H1 (cell line): ENCODE results near the gene TXNRD3. TPM values are rescaled to one million over a fixed set of nuclear protein-coding genes. Genes with fewer than 3 reads are reported as not detected.

ENCODE experiments used
- CTCF ChIA-PET: fragments of 300-600 bp; sonication (Branson Sonifier 250); formaldehyde crosslinking; loops from one replicate; lab custom pipeline; 2021; ENCODE audit not compliant: partially characterized antibody; lab: Charles Lee
- POLR2A ChIA-PET: fragments of 300-600 bp; sonication (Branson Sonifier 250); formaldehyde crosslinking; loops from one replicate; lab custom pipeline; 2021; ENCODE audit warnings: inconsistent platforms; ENCODE audit not compliant: partially characterized antibody; lab: Charles Lee
- DNase-seq, 2 experiments: peaks; one replicate each; pipeline versions ENCODE4 v3.0.0 to v3.0.0-alpha.2; 2010 to 2022; ENCODE audit warnings: low spot score in 2 of 2, low read depth in 1 of 2, mixed read lengths in 1 of 2
- FAIRE-seq: peaks from 2 replicates; lab custom pipeline; 2011; peaks lifted over from hg19 to GRCh38; lab: Jason Lieb, UNC
- H2AFZ ChIP-seq: 2 replicates; pipeline ENCODE4 v1.8.1; 2012; ENCODE audit warnings: low read length, inconsistent platforms
- H2AK5ac ChIP-seq: 2 replicates; pipeline ENCODE4 v1.6.1; 2013; ENCODE audit warnings: low read depth, low read length
- H2BK120ac ChIP-seq: replicated peaks from 2 replicates; pipeline ENCODE3; 2013; ENCODE audit warnings: low read depth, low read length, inconsistent platforms
- H2BK12ac ChIP-seq: 2 replicates; pipeline ENCODE4 v1.6.1; 2013; ENCODE audit warnings: low read depth, low read length
- H2BK15ac ChIP-seq: 2 replicates; pipeline ENCODE4 v1.6.1; 2013; ENCODE audit warnings: low read length
- H2BK20ac ChIP-seq: 2 replicates; pipeline ENCODE4 v1.6.1; 2013; ENCODE audit warnings: low read length
- H2BK5ac ChIP-seq: 2 replicates; pipeline ENCODE4 v1.6.1; 2013; ENCODE audit warnings: low read depth, low read length
- H3K14ac ChIP-seq: 2 replicates; pipeline ENCODE4 v1.6.1; 2013; ENCODE audit warnings: inconsistent platforms; ENCODE audit not compliant: insufficient read length
- H3K18ac ChIP-seq: 2 replicates; pipeline ENCODE4 v1.6.1; 2013; ENCODE audit warnings: low read length; ENCODE audit errors: extremely low read depth
- H3K23ac ChIP-seq: 2 replicates; pipeline ENCODE4 v1.6.1; 2013; ENCODE audit warnings: inconsistent platforms; ENCODE audit not compliant: insufficient read length
- H3K23me2 ChIP-seq: 2 replicates; pipeline ENCODE4 v1.6.1; 2013; ENCODE audit warnings: low read depth, low read length
- H3K27ac ChIP-seq: 2 replicates; pipeline ENCODE4 v1.6.1; 2011; ENCODE audit warnings: low read depth, low read length, inconsistent platforms
- H3K27me3 ChIP-seq, 4 experiments: replicated peaks in 1 of 4; 1 replicate in 1 of 4; 2 replicates in 3 of 4; pipeline versions ENCODE4 v1.6.1 to v1.8.1; 2011 to 2013; ENCODE audit warnings: low read length in 3 of 4, mild to moderate bottlenecking in 3 of 4, inconsistent platforms in 2 of 4, mixed read lengths in 2 of 4, moderate library complexity in 1 of 4; ENCODE audit not compliant: control insufficient read depth in 3 of 4, insufficient read depth in 3 of 4; ENCODE audit errors: extremely low read depth in 1 of 4
- H3K36me3 ChIP-seq, 4 experiments: 2 replicates each; pipeline versions ENCODE4 v1.6.1 to v1.8.1; 2011 to 2013; ENCODE audit warnings: mild to moderate bottlenecking in 4 of 4, low read length in 3 of 4, moderate library complexity in 2 of 4, control low read depth in 1 of 4, inconsistent platforms in 1 of 4; ENCODE audit not compliant: insufficient read depth in 4 of 4, control insufficient read depth in 2 of 4
- H3K4ac ChIP-seq: replicated peaks from 2 replicates; pipeline ENCODE3; 2013; ENCODE audit warnings: low read length, low read depth, mixed read lengths, inconsistent platforms; ENCODE audit not compliant: insufficient read length
- H3K4me1 ChIP-seq, 4 experiments: replicated peaks in 1 of 4; 1 replicate in 1 of 4; 2 replicates in 3 of 4; pipeline versions ENCODE4 v1.6.1 to v1.8.1; 2011 to 2013; ENCODE audit warnings: low read length in 3 of 4, inconsistent platforms in 2 of 4, mixed read lengths in 1 of 4; ENCODE audit not compliant: insufficient read depth in 4 of 4, control insufficient read depth in 3 of 4
- H3K4me2 ChIP-seq, 2 experiments: 2 replicates each; pipeline versions ENCODE4 v1.6.1 to v1.8.1; 2011 to 2013; ENCODE audit warnings: low read depth in 2 of 2, low read length in 2 of 2, control low read depth in 1 of 2, inconsistent platforms in 1 of 2, mild to moderate bottlenecking in 1 of 2; ENCODE audit not compliant: insufficient read depth in 1 of 2
- H3K4me3 ChIP-seq, 4 experiments: fragments of 200-600, 300-600 bp in 1 of 4; sonication (generic), shearing (Covaris generic), sonication (Bioruptor Twin) in 1 of 4; 2 replicates each; pipeline versions ENCODE4 v1.5.1 to v1.8.1; 2011 to 2016; ENCODE audit warnings: low read length in 4 of 4, low read depth in 3 of 4, control low read depth in 2 of 4, inconsistent platforms in 2 of 4, mild to moderate bottlenecking in 2 of 4, mixed read lengths in 1 of 4, moderate library complexity in 1 of 4; ENCODE audit not compliant: insufficient read depth in 2 of 4; ENCODE audit errors: extremely low read depth in 1 of 4
- H3K56ac ChIP-seq: replicated peaks from 2 replicates; pipeline ENCODE3; 2013; ENCODE audit warnings: low read depth, mild to moderate bottlenecking, mixed read lengths, low read length, inconsistent platforms; ENCODE audit not compliant: insufficient read length
- H3K79me1 ChIP-seq: 2 replicates; pipeline ENCODE4 v1.6.1; 2013; ENCODE audit warnings: low read depth, low read length, control low read depth
- H3K79me2 ChIP-seq, 2 experiments: 2 replicates each; pipeline versions ENCODE4 v1.6.1 to v1.8.1; 2012 to 2013; ENCODE audit warnings: low read length in 2 of 2, mild to moderate bottlenecking in 2 of 2, inconsistent platforms in 1 of 2; ENCODE audit not compliant: insufficient read depth in 2 of 2, control insufficient read depth in 1 of 2
- H3K9ac ChIP-seq, 4 experiments: replicated peaks in 1 of 4; 1 replicate in 1 of 4; 2 replicates in 3 of 4; pipeline versions ENCODE4 v1.6.1 to v1.8.1; 2011 to 2013; ENCODE audit warnings: low read depth in 3 of 4, low read length in 3 of 4, control low read depth in 2 of 4, mild to moderate bottlenecking in 2 of 4, moderate library complexity in 2 of 4, inconsistent platforms in 1 of 4; ENCODE audit errors: extremely low read depth in 1 of 4
- H3K9me3 ChIP-seq, 2 experiments: 2 replicates each; pipeline versions ENCODE4 v1.6.1 to v1.8.1; 2012 to 2013; ENCODE audit warnings: mild to moderate bottlenecking in 2 of 2, moderate library complexity in 2 of 2, control low read depth in 1 of 2, inconsistent platforms in 1 of 2, low read depth in 1 of 2, low read length in 1 of 2, mixed read lengths in 1 of 2; ENCODE audit not compliant: insufficient read depth in 2 of 2
- H4K20me1 ChIP-seq, 2 experiments: replicated peaks in 1 of 2; 2 replicates each; pipeline versions ENCODE3 to v1.8.1; 2011 to 2013; ENCODE audit warnings: inconsistent platforms in 2 of 2, low read length in 2 of 2, mild to moderate bottlenecking in 1 of 2; ENCODE audit not compliant: insufficient read depth in 2 of 2, control insufficient read depth in 1 of 2
- H4K5ac ChIP-seq: 2 replicates; pipeline ENCODE4 v1.6.1; 2013; ENCODE audit warnings: low read length, low read depth, mixed read lengths, inconsistent platforms; ENCODE audit not compliant: insufficient read length
- H4K8ac ChIP-seq: 2 replicates; pipeline ENCODE4 v1.8.0; 2013; ENCODE audit warnings: mild to moderate bottlenecking, moderate library complexity, low read length, inconsistent platforms; ENCODE audit not compliant: insufficient read depth; ENCODE audit errors: extremely low read depth
- H4K91ac ChIP-seq: replicated peaks from 2 replicates; pipeline ENCODE3; 2013; ENCODE audit warnings: low read length, mixed read lengths, inconsistent platforms; ENCODE audit not compliant: insufficient read length
- CBX5 ChIP-seq: fragments of 300-800, 300-1000 bp; sonication (generic); IDR thresholded peaks from 2 replicates; pipeline ENCODE4 v1.7.1; 2016; ENCODE audit warnings: antibody characterized with exemption, low read length, low read depth
- CBX8 ChIP-seq: fragments of 300-800, 300-1000 bp; sonication (generic); IDR thresholded peaks from 2 replicates; pipeline ENCODE4 v1.7.1; 2016; ENCODE audit warnings: low read depth, low read length, borderline replicate concordance
- HDAC2 ChIP-seq, 2 experiments: fragments of 300-600 bp in 1 of 2; sonication (generic) in 1 of 2; IDR thresholded peaks; 2 replicates each; pipeline ENCODE4 v1.6.1; 2011 to 2012; ENCODE audit warnings: low read depth in 2 of 2, low read length in 2 of 2, mild to moderate bottlenecking in 2 of 2, moderate library complexity in 2 of 2, borderline replicate concordance in 1 of 2, inconsistent platforms in 1 of 2
- KDM5A ChIP-seq: fragments of 200-600 bp; IDR thresholded peaks from 2 replicates; pipeline ENCODE4 v1.7.1; 2012; ENCODE audit warnings: mild to moderate bottlenecking, low read length, inconsistent platforms, mixed read lengths
- MAFK ChIP-seq: IDR thresholded peaks from 2 replicates; pipeline ENCODE4 v1.6.1; 2012; ENCODE audit warnings: low read depth, mild to moderate bottlenecking, improper control_type of control experiment, low read length
- NRF1 ChIP-seq: IDR thresholded peaks from 2 replicates; pipeline ENCODE4 v1.6.1; 2011; ENCODE audit warnings: mild to moderate bottlenecking, low read depth, low read length, improper control_type of control experiment
- POU5F1 ChIP-seq: IDR thresholded peaks from 2 replicates; pipeline ENCODE4 v1.6.1; 2011; ENCODE audit warnings: low read depth, mild to moderate bottlenecking, low read length, moderate library complexity
- SIRT6 ChIP-seq: IDR thresholded peaks from one replicate; pipeline ENCODE4 v1.7.1; 2012; ENCODE audit warnings: low read length, inconsistent platforms
- SIX5 ChIP-seq: IDR thresholded peaks from 2 replicates; pipeline ENCODE4 v1.6.1; 2011; ENCODE audit warnings: mild to moderate bottlenecking, low read depth, low read length
- SP1 ChIP-seq: IDR thresholded peaks from 2 replicates; pipeline ENCODE4 v1.6.1; 2011; ENCODE audit warnings: low read depth, low read length
- SP2 ChIP-seq: IDR thresholded peaks from 2 replicates; pipeline ENCODE4 v1.6.1; 2012; ENCODE audit warnings: mild to moderate bottlenecking, low read length, inconsistent platforms
- SUZ12 ChIP-seq: fragments of 200-600 bp; sonication (generic); IDR thresholded peaks from 2 replicates; pipeline ENCODE4 v1.6.1; 2012; ENCODE audit warnings: mild to moderate bottlenecking, inconsistent platforms, low read length, moderate library complexity, mixed read lengths
- TAF7 ChIP-seq: optimal IDR thresholded peaks from 2 replicates; pipeline ENCODE3; 2011; ENCODE audit warnings: low read depth, mild to moderate bottlenecking, inconsistent platforms, low read length, moderate library complexity, borderline replicate concordance
- TBP ChIP-seq: IDR thresholded peaks from 2 replicates; pipeline ENCODE4 v1.6.1; 2011; ENCODE audit warnings: low read depth, low read length, improper control_type of control experiment
- ZNF274 ChIP-seq: IDR thresholded peaks from 2 replicates; pipeline ENCODE4 v1.7.0; 2012; ENCODE audit warnings: low read length, borderline replicate concordance; ENCODE audit errors: extremely low read depth
- WGBS, 2 experiments: shearing (Covaris generic) in 1 of 2; methylation state at CpG; one replicate each; pipeline versions ENCODE4 v1.1.6 to v1.1.7; 2013 to 2015; ENCODE audit warnings: low lambda C conversion rate in 2 of 2, mixed read lengths in 2 of 2, inconsistent platforms in 1 of 2, low coverage in 1 of 2, missing lambda C conversion rate in 1 of 2; ENCODE audit not compliant: insufficient replicate concordance in 2 of 2, insufficient coverage in 1 of 2, insufficient read length in 1 of 2; ENCODE audit errors: extremely low coverage in 1 of 2, missing lambda C conversion rate in 1 of 2; 5-methylcytosine and 5-hydroxymethylcytosine counted together
- polyA plus RNA-seq, 7 experiments: library from polyadenylated mRNA; depleted of rRNA in 3 of 7; stranded (reverse) in 5 of 7; unstranded in 2 of 7; fragments of >200 nt in 5 of 7; fragments of 200-250 nt in 2 of 7; gene quantifications; 1 replicate in 5 of 7; 2 replicates in 1 of 7; 4 replicates in 1 of 7; pipeline versions ENCODE4 v1.2.1 to v1.2.3, GENCODE V29; 2011 to 2013; ENCODE audit warnings: missing spikeins in 2 of 7, mixed read lengths in 2 of 7
- total RNA-seq: library from RNA; stranded (reverse); fragmentation: NEBNext Ultra II Directional; extraction: Animal tissue kit (Norgen Biotek cat#: 25700); gene quantifications from 2 replicates; pipeline ENCODE4 v1.2.1, GENCODE V29; 2021

Gene TXNRD3
- total and polyA plus RNA-seq, 2 of the 8 experiments (the other 6 are each of a cell fraction or from before 2014, with no cell fraction given) = 3.4 to 4.3 TPM

- H3K79me2 ChIP-seq = no peaks in the 10 kb centered on the region
- no peak overlapping the region for H2AK5ac ChIP-seq
- H3K23me2 ChIP-seq = no peaks in the 10 kb centered on the region
- H4K91ac ChIP-seq = no peak overlapping the region
- no peak overlapping the region for H3K4me2 ChIP-seq
- H3K4me3 ChIP-seq = no peak overlapping the region
- no peak overlapping the region for H3K56ac ChIP-seq
- DNase-seq = no peak
- peaks cover 0 to 1% of the 10 kb centered on the region in 2 experiments for H4K20me1 ChIP-seq
- no peak overlapping the region for H4K5ac ChIP-seq
- no peak overlapping the region for H2BK12ac ChIP-seq
- no peak overlapping the region for H3K27ac ChIP-seq
- H2BK120ac ChIP-seq = no peak overlapping the region
- H3K27me3 ChIP-seq = peaks cover 0 to 9% (median 3%) of the 10 kb centered on the region in 4 experiments; a peak in 4 of 7 replicates
- no peaks in the 10 kb centered on the region for H3K9me3 ChIP-seq
- no peak for FAIRE-seq
- WGBS, 2 experiments = 82% methylated on average over 2 of the region's 2 CpGs; no CpG with 5 or more reads in 1 of the 2 experiments
- H2BK15ac ChIP-seq = no peak overlapping the region
- H3K23ac ChIP-seq = no peak overlapping the region
- peaks cover 0 to 2% (median 0%) of the 10 kb centered on the region in 4 experiments; a peak in 1 of 7 replicates for H3K4me1 ChIP-seq
- no peak overlapping the region for H2AFZ ChIP-seq
- H3K36me3 ChIP-seq = no peaks in the 10 kb centered on the region
- H3K18ac ChIP-seq = no peak overlapping the region
- H3K79me1 ChIP-seq = no peaks in the 10 kb centered on the region
- no peak overlapping the region for H3K4ac ChIP-seq
- H2BK5ac ChIP-seq = no peak overlapping the region
- POLR2A ChIA-PET = no interaction called here
- no peak overlapping the region for H3K14ac ChIP-seq
- CTCF ChIA-PET = no interaction called here
- no peak overlapping the region for H3K9ac ChIP-seq
- no peak overlapping the region for H4K8ac ChIP-seq
- H2BK20ac ChIP-seq = no peak overlapping the region
- no peak for TF ChIP-seq SIRT6
- TF ChIP-seq HDAC2 (IDR thresholded peaks at IDR 0.05; ENCODE audit: borderline replicate concordance in 1 of 2, low read depth in 2 of 2, low read length in 2 of 2) = no peak
- TF ChIP-seq SUZ12 = no peak
- TF ChIP-seq CBX5 = no peak
- no peak for TF ChIP-seq NRF1
- TF ChIP-seq SIX5 = no peak
- no peak for TF ChIP-seq KDM5A
- TF ChIP-seq CBX8 = no peak
- no peak for TF ChIP-seq MAFK
- no peak for TF ChIP-seq TAF7
- no peak for TF ChIP-seq ZNF274
- no peak for TF ChIP-seq TBP
- no peak for TF ChIP-seq SP1
- no peak for TF ChIP-seq POU5F1
- TF ChIP-seq SP2 = no peak
Observed at GRCh38 chr3:126649556-126650092, 5.3 kb downstream of the TXNRD3 start.
